CD4-positive, alpha-beta T cell treated with Interleukin-6 at 100 ng/mL for 8 hours (primary cell): ENCODE measurements around the gene NINL.
"Not testable (repeated sequence)": the region's sequence is repeated elsewhere in the genome, so short reads cannot be mapped to it uniquely, and the experiment has no call there.

Source experiments
- DNase-seq: peaks from one replicate; pipeline ENCODE4 v3.0.0-alpha.2; 2020; ENCODE audit warnings: mixed read lengths, low spot score

Gene NINL

GRCh38 chr20:25584905-25585704 is at the start of gene NINL:
Gene NINL (minus strand): TSS chr20:25585531. CDS start chr20:25526587, 58,944 bp downstream.
- peak; percentile 28 for DNase-seq

- DNase-seq: no peak
These were observed 47.8 kb upstream of the NINL start for GRCh38 chr20:25632940-25633790.

DNA sequence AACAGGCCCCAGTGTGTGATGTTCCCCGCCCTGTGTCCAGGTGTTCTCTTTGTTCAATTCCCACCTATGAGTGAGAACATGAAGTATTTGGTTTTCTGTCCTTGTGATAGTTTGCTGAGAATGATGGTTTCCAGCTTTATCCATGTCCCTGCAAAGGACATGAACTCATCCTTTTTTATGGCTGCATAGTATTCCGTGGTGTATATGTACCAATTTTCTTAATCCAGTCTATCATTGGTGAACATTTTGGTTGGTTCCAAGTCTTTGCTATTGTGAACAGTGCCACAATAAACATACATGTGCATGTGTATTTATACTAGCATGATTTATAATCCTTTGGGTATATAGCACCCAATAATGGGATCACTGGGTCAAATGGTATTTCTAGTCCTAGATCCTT is 45.3 kb upstream of the NINL start:
- DNase-seq: not testable (repeated sequence)

DNA sequence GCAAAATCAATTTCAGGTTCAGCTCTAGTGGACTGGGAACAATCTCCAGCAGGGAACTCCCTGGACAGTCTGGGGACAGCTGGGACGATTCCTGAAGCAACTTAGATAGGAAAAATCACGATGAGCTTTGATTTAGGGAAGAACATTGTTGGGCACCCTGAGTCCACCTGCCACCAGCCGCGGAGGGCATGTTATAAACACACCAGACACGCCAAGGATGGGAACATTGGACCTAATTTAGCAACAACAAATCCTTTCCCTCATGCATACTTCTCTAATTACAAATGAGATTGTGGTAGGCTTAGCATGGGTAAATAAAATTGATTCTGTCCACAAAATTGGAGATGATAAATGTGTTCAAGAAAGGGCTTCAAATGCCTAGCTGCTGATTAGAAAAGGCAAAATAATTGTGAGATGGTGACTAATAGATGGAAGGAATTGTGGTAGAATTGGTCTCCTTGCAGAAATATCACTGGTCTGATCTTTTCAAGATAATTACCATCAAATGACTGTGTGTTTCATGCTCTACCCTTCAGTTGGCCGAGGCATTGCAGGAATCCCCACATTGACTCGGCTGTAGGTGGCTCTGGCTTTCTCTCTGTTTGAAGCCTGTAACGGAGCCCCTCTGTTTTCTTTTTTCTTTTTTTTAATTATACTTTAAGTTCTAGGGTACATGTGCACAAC is 44.6 kb upstream of the NINL start:
- no peak for DNase-seq

DNA sequence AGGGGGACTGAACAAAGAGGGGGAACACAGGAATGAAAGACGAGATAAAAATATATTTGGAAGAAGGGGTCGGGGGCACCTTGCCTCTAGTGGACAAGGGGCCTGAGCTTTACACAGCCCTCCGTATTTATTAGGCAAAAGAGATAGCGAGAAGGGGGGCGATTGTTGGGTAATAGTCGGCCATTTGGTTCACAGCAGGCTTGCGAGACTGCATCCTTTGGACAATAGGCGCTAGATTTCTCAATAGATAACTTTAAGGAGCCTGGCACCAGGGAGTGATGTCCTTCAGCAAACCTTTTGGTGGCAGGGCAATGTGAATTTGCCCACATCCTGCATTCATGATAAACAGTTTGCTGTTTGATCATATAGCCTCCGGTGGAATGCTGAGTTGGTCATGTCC is 41.4 kb upstream of the NINL start:
- no peak for DNase-seq

DNA sequence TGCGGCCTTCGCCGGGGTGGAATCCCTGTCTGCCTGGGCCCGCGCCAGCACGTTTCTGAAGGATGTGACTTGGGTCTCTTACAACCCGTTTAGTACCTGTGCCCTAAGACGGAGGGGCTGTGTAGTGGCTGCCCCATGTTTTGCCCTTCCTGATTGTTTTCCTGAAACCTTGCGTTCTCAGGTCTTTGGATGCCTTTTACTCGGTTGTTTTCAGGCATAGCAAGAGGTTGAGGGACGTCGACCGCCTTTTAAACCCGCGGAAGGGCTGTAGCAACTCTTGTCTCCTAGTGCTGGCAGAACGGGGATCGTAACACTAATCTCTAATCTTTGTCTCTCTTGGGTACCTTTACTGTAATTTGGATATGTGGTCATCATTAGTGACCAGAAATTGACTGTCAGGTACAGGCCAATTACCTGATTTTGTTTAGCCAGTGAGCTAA is 39.2 kb upstream of the NINL start:
- DNase-seq: no peak

GRCh38 chr20:25623736-25624499 is 38.6 kb upstream of the NINL start, which contains the start of gene NANP:
Gene NANP (minus strand): TSS chr20:25624014. CDS start chr20:25623948, 66 bp downstream.
- peak; percentile 80 for DNase-seq

DNA sequence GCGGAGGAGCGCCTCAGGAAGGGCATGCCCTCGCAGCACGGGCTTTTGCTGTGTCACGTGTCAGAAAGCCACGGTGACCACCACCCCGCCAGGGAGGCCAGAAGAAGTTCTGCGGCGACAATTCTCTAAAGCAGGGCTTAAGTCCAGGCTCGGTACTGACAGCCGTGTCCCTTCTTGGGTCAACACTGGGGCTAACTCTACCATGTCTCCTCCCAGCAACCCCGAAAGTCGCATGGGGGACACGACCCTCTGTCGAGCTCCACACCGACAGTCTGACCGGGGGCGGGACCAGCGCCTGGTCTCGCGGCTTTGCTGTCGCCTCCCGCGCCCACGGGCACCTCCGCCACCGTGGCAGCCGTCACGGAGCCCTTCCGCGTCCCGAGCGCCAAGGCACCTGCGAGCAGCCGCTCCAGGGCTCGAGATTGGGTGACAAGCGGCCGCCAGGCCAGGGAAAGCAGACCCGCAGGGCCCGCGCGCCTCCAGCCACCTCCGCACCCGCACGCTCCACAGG is 37.9 kb upstream of the NINL start:
- peak; percentile 6 for DNase-seq

- DNase-seq: no peak
These were observed 37.3 kb upstream of the NINL start for GRCh38 chr20:25622450-25623224.

DNA sequence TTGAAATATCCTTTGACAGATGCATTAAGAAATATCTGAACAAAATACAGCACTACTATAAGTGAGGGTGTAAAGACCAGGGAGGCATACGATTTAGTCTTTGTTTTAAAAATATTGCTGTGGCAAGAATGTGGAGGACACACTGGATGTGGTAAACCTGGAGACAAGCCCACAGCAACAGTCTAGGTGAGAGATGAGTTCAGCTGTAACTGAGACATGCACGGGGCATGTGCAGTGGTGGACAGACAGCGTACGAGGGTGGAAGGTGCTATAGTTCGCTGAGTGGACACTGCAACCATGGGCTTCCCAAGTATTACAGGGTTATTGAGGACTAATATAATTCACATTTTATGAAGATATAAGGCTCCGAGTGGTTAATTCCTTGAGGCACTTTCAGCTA is 36.7 kb upstream of the NINL start:
- no peak for DNase-seq

GRCh38 chr20:25619514-25619913 is 34.2 kb upstream of the NINL start:
- no peak for DNase-seq

DNA sequence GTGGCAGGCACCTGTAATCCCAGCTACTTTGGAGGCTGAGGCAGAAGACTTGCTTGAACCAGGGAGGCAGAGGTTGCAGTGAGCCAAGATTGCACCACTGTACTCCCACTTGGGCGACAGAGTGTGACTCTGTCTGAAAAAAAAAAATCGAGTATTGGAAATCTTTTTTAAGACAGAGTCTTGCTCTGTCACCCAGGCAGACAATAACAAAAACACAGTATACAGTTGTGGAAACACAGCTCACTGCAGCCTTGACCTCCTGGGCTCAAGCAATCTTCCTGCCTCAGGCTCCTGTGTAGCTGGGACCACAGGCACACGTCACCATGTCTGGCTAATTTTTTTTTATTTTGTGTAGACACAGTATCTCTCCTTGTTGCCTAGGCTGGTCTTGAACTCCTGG is 23.4 kb upstream of the NINL start:
- no peak for DNase-seq

DNA sequence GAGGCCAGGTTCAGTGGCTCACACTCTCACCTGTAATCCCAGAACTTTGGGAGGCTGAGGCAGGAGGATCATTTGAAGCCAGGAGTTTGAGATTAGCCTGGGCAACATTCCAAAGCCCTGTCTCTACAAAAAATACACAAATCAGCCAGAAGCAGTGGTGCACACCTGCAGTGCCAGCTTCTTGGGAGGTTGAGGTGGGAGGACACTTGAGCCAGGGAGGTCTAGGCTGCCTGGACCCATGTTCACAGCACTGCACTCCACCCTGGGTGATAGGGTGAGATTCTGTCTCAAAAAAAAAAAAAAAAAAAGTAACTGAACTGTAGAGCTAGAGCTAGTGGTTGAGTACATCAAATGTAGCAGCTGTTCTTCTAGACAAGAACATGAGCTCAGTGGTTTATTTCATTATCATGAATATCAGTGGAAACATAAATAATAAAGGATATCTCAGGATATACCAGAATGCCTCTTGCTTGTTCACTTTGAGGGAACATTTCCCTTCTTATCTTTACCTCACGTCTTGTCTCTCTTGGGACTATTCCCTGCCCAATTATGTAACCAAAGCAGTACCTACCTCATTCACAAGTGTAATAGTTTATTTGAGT is 20.9 kb upstream of the NINL start:
- DNase-seq: no peak

- no peak for DNase-seq
These were observed 19.8 kb upstream of the NINL start for GRCh38 chr20:25605148-25605547.

- no peak for DNase-seq
These were observed 19.3 kb upstream of the NINL start for GRCh38 chr20:25604611-25605010.

DNA sequence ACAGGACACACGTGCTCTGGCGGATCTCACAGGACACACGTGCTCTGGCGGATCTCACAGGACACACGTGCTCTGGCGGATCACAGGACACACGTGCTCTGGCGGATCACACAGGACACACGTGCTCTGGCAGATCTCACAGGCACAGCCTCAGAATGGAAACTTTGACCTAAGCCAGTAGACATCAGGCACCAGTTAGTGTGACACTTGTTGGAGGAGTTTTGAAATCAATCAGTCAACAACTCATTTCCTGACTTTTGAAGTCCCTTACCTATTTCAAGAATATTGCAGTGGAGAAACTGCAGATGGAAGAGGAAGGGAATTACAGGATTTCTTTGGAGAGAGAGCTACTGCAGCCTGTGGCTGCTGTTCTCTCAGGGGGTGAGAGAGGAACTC is 17.6 kb upstream of the NINL start:
- not testable (repeated sequence) for DNase-seq

- not testable (repeated sequence) for DNase-seq
These were observed 17.0 kb upstream of the NINL start for GRCh38 chr20:25602191-25602913.

GRCh38 chr20:25601659-25602058 is 16.3 kb upstream of the NINL start:
- no peak for DNase-seq

GRCh38 chr20:25600632-25601031 is 15.3 kb upstream of the NINL start:
- no peak for DNase-seq
